ENCODE measurements around the gene INSIG1.

Gene INSIG1

GRCh38 chr7:155349601-155350331 is 52.1 kb downstream of the INSIG1 start:
- no peak for DNase-seq (ENCODE audit: low spot score)

GRCh38 chr7:155351120-155351870 is 53.6 kb downstream of the INSIG1 start:
- no peak for DNase-seq (ENCODE audit: low spot score)

GRCh38 chr7:155352076-155352752 is 54.5 kb downstream of the INSIG1 start:
- no peak for DNase-seq (ENCODE audit: low spot score)

- DNase-seq (ENCODE audit: low spot score): no peak
Observed at GRCh38 chr7:155352753-155353115, 55.1 kb downstream of the INSIG1 start.

GRCh38 chr7:155353256-155353897 is 55.7 kb downstream of the INSIG1 start:
- no peak for DNase-seq (ENCODE audit: low spot score)

GRCh38 chr7:155354371-155355048 is 56.8 kb downstream of the INSIG1 start:
- no peak for DNase-seq (ENCODE audit: low spot score)

GRCh38 chr7:155355176-155355575 is 57.5 kb downstream of the INSIG1 start:
- no peak for DNase-seq (ENCODE audit: low spot score)

GRCh38 chr7:155355745-155356144 is 58.1 kb downstream of the INSIG1 start:
- no peak for DNase-seq (ENCODE audit: low spot score)

GRCh38 chr7:155356323-155357105 is 58.8 kb downstream of the INSIG1 start:
- no peak for DNase-seq (ENCODE audit: low spot score)

- DNase-seq (ENCODE audit: low spot score): peak; percentile 72
Observed at GRCh38 chr7:155357573-155358041, 59.9 kb downstream of the INSIG1 start.

GRCh38 chr7:155358066-155358947 is 60.6 kb downstream of the INSIG1 start:
- peak; percentile 38 for DNase-seq (ENCODE audit: low spot score)

- no peak for DNase-seq (ENCODE audit: low spot score)
Observed at GRCh38 chr7:155358948-155359712, 61.5 kb downstream of the INSIG1 start.

Data from AG20443 (cell line).